DMS53 treated with DMSO at 0.1 percent for 48 hours (cell line): ENCODE results near the gene PSG6.
"Not testable (repeated sequence)": the region's sequence is repeated elsewhere in the genome, so short reads cannot be mapped to it uniquely, and the experiment has no call there.

ENCODE experiments used
- DNase-seq: peaks from one replicate; lab custom pipeline; 2025; ENCODE audit not compliant: unreplicated experiment; lab: John Stamatoyannopoulos, UW

Gene PSG6

DNA sequence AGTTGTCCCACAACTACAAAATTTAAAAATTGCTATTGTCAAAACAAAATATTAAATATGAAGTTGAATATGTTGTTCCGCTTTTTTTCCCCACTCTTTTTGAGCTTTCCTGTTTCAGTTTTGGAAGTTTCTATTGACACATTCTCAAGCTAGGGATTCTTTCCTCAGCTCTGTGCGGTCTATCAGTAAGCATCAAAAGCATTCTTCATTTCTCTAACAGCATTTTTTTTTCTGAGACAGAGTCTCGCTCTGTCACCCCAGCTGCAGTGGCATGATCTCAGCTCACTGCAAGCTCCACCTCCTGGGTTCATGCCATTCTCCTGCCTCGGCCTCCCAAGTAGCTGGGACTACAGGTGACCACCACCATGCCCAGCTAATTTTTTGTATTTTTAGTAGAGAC lies 4.8 kb downstream of the PSG6 start:
- DNase-seq = not testable (repeated sequence)

DNA sequence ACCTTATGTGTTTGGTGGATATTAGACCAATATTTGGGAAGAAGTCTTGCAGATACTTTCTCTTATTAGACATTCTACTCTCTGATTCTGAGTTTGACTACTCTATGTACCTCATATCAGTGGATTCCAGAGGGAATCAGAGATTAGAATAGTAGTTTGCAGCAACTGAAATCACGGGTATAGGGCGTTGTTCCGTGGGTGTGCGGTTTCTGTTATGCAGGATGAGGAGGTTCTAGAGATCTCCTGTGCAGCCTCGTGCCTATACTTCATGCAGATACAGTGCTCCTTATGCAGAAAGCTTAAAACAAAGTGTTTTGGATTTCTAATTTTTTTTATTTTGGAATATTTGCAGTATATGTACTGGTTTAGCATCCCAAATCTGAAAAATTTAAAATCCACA lies 6.0 kb downstream of the PSG6 start:
- DNase-seq = not testable (repeated sequence)

DNA sequence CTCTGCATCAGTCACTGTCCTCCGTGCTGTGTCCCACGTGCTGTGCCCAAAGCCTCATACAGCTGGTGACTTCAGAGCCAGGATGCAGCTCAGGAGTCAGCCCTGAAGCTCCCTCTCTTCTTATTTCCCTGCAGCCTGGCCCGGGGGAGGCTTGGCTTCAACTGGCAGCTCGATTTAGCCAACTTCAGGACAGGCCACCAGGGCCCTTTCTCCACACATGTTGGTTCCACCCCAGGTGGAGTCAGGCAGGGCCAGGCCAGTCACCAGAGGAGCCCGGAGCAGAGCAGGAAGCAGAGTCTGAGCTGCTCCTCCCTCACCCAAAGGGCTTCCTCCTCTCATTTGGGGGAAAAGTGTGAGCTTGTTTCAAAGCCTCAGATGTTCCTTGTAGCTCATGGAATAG lies 11.5 kb downstream of the PSG6 start:
- DNase-seq = not testable (repeated sequence)

DNA sequence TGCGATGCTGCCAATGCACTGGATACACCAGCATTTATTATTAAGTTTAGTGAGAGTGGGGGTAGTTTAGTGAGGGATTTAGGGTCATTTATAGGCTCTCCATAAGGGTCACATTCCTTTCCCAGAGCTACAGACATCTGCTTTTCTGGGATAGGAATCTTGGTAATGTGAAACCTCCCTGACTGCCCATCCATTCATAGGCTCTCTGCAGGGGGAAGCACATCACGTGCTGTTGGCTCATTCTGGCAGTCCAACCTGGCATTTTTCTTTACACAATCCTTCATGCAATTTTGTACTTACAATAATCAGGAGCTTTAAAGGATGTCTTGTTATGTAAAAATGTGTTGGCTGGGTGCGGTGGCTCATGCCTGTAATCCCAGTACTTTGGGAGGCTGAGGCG lies 17.1 kb downstream of the PSG6 start:
- not testable (repeated sequence) for DNase-seq

DNA sequence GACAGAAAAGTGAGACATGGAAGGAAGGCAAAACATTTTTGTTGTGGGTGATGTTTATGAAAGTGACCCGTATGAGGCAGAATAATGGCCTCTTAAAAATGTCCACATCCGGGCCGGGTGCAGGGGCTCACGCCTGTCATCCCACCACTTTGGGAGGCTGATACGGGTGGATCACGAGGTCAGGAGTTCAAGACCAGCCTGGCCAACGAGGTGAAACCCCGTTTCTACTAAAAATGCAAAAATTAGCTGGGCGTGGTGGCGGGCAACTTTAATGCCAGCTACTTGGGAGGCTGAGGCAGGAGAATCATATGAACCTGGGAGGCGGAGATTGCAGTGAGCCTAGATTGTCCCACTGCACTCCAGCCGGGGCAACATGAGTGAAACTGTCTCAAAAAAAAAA lies 18.0 kb downstream of the PSG6 start:
- not testable (repeated sequence) for DNase-seq

DNA sequence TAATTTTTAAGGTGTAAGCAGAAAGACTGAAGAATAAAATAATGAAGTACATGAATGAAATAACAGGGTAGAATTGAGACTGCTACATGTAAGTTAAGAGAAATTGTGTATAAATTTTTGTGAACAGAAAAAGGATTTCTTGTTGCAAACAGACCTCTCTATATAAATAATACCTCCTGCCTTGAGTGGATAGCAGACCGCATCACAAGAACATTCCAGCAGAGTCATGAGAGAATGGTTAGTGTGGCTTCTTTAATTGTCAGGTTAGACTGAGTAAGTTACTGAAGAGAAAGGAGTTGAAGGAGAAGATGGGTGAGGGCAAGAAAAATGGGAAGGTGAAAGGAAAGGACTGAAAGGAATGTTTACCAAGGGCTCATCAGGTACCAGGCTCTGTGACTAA lies 18.6 kb downstream of the PSG6 start:
- not testable (repeated sequence) for DNase-seq

DNA sequence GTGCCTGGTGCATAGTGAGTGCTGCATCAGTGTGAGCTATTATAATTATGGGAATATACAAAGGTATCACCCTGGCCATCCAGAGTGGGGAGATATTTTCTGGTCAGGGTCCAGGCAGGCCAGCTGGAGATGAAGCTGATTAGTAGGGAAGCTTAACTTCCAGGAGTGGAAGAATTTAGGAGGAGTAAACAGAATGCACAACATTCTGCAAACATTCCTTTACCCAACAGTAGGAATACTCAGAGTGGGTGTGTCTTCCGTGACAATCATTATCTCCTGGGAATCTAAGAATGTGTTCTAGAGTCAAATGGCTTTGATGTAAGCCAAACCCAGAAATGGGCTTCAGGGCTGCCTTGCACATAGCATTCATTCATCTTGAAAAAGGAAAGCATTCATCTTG lies 19.0 kb downstream of the PSG6 start:
- not testable (repeated sequence) for DNase-seq

DNA sequence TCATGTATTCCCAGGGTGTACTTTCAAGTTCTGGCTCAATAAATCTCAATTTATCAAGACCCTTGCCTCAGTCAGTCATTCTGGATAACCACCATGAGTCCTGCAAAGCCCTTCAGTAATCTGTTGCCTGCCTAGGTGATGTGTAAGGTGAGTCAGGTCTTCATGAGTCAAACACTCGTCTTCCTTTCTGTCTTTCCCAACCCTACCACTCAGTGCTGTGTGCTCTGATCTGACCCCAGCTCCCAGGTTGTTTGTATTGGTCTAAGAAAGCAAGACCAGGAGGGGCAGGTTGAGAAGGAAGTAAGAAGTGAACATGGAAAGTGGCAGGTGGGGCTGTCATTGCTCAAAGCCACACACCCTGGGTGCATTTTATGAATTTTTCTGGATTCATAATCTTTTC lies 20.0 kb downstream of the PSG6 start:
- not testable (repeated sequence) for DNase-seq

DNA sequence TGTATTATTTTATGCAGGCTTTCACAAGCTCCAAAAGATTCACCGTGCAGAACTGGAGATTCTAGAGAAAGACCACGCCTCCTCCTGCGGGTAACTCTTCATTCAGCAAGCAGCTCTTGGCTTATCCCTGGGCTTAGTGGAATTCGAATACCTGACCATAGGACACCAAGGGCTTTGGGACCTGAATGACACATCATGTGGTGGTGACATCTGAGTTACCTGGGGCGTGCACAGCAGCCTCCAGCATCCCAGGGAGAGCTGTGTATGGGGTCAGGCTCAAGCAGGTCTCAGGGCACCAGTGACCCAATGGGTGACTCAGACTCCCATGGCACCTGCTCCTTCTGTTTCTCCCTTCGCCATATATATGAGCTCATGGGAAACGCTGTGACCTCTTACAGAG lies 27.2 kb downstream of the PSG6 start:
- DNase-seq = not testable (repeated sequence)

DNA sequence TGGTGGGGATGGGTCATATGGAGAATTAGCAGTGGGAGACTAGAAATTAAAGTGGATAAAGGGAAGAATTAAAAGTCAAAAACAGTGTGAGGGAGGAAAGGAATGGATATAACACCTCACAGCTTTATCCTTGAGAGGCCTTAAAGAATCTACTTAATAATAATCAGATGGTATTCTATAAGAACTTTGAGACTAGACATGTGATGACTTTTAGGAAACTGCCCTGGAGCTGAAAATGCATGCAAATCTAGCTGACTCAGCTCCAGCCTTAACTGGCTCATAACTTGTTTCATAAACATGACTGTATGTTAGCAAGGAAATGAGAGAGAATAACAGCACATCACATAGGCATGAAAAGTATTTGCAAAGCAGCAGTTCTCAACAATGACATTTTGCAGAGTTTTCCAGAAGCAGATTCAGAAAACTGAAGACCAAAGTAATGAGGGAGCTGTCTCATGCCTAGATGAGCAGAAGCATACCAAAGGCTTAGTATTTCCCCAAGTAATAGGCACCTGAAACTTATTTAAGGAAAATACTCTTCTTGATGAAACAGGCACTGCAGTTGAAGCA lies 29.7 kb downstream of the PSG6 start:
- DNase-seq = not testable (repeated sequence)

DNA sequence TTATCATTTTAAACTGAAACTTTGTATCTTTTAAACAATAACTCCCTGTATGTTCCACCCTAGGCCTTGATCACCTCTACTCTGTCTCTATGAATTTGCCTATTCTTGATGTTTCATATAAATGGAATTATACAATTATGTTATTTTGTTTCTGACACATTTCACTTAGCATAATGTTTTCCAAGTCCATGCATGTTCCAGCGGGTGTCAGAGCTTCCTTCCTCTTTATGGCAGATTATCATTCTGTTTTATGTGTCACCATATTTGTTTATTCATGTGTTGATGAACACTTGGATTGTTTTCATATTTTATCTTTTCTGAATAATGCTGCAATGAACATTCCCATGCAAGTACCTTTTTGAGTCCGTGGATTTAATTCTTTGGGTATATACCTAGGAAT lies 35.0 kb downstream of the PSG6 start:
- not testable (repeated sequence) for DNase-seq

DNA sequence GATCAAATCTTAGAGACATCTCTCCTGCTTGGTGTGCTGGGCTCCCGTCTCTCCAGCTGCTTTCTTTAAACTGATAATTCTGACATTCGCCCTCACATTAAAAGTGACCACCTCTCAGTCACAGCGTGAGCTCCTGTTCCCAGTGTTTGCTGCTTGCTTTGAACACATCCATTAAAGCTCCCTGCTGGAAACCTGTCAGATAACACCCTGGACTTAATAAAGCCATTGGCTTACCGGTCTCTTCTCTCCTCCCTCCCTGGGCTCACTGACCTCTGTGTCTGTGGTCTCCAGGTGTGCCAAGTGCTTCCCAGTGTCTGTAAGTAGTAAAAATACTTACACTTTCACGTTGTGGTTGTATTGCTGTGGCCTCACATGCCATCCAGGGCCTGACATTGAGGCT lies 35.7 kb downstream of the PSG6 start:
- not testable (repeated sequence) for DNase-seq

DNA sequence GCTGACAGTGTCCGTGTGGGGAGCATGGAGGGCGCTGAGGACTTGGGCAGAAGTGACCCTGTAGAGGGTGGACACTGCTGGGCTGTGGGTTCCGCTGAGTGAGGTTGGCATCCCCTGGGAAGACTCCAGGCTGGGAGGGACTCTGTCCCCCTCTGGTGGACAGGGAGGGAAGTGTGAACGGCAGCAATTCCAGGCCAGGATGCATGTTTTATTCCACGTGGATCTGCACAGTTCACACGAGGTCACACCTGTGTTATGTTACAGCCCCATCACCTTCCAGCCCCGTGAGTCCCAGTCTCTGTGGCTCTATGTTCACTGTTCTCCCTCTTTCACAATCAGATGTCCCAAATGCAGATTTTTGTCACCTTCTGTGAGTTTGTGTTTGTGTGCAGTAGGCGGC lies 36.4 kb downstream of the PSG6 start:
- DNase-seq = not testable (repeated sequence)

DNA sequence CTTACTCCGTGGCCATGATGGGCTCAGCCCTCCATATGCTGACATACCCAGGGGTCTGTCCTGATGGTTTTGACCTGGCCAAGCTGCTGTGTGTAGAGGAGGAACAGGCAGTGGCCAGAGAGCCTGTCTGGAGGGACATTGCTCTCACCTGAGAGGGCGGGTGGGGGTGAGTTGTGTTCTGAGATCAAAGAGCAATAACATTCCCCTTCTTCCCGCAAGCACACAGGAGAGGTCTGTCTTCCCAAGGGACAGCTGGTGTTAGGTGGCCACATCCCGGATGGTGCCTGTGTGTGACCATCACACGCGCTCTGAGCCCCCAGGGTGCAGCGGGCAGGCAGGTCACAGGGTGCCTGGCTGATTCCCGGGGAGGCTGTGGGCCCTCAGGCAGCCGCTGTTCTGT lies 37.1 kb downstream of the PSG6 start:
- not testable (repeated sequence) for DNase-seq

DNA sequence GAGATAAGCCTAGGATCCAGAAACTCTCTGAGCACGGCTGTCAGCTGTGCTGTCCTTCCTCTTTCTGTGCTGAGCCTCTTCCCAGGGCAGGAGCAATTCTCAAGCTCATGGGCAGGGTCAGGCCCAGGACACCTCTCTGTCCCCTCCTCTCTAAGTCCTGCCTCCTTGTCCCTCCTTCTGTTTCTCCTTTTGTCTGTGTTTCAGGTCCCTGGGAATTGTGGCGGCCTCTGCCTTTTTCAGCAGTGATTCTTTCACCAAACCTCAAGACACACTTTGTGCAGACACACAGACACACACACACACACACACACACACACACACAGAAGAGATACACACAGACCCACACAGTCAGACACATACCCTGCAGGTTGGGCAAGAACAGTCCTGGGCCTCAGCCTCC lies 38.1 kb downstream of the PSG6 start, which contains the start of gene PSG1:
Gene PSG1 (minus strand): TSS at position 101 of the 400 bp plus-strand sequence. CDS start 132 bp downstream, outside the sequence.
- DNase-seq = no peak

DNA sequence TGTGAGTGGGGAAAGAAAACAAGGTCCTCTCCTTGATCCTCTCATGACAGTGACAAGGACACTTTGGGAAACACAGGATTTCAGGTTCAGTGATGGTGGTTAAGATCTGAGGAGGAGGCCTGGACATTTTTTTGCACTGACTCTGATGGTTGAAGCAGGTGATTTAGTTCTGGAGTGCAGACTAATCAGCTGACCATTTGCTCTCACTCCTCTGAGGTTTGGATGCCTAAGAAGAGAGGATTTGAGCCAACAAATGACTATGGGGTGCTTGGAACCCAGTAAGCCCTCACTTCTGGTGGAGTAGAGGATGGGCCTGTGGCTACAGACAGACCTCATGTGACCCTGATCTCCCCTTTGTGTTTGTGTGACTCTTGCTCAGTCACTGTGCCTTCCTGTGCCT lies 41.1 kb downstream of the PSG6 start:
- not testable (repeated sequence) for DNase-seq

DNA sequence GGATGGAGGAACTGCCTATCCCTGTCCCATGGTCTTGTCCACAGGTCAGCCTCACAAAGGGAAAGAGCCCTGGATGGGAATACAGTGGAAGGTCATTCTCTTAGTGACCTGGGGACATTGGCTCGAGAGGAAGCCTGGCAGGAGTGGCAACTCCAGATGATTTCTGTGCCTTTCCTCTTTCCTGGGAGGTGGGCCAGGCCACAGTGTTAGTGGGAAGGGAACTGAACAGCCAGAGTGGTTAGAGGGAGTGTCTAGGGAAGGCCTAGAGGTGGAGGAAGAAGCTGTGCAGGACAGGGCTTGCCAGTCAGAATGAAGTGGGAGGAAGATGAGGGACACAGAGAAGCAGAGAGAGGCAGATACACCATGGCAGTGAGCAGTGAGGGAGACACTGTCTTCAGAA lies 41.8 kb downstream of the PSG6 start:
- not testable (repeated sequence) for DNase-seq

DNA sequence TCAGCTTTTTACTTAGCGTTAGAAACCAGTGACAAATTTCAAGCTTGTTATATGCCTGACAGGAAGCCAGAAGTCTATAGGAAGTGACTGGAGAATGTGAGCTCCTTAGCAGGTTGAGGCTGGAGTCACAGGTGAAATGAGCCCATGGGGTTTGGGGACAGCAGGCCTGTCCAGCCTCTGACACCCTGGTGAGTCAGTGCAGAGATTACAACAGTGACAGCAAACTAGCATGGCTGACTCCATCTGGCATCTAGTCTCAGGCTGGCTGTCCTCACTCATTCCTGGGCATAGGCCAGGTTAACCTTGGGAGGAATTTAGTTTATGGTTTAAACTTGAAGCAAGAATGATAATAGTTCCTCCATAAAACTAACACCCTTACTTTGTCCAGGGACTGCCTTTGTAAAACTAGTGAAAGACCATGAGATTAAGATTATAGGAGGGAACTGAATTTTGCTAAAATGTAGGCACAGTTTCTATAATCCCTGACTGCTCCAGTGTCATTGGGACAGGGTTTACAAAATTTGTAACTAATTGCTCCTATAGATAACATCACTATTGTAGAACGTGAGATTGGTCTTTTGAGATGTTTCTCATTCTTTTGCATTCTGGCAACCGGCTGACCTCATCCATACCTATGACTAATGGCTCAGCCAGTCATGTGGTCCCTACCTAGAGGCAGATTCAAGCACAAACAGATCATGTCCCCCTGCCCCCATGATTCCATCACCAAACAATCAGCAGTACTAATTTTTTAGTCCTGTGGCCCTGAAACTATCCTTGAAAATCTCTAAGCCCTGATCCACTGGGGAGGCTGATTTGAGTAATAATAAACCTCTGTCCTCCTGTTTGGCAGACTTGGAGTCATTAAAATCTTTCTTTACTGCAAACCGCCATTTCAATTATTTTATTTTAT lies 42.5 kb downstream of the PSG6 start:
- DNase-seq = not testable (repeated sequence)

DNA sequence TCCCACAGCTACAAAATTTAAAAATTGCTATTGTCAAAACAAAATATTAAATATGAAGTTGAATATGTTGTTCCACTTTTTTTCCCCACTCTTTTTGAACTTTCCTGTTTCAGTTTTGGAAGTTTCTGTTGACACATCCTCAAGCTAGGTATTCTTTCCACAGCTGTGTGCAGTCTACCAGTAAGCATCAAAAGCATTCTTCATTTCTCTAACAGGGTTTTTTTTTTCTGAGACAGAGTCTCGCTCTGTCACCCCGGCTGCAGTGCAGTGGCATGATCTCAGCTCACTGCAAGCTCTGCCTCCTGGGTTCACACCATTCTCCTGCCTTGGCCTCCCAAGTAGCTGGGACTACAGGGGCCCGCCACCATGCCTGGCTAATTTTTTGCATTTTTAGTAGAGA lies 43.6 kb downstream of the PSG6 start:
- not testable (repeated sequence) for DNase-seq

DNA sequence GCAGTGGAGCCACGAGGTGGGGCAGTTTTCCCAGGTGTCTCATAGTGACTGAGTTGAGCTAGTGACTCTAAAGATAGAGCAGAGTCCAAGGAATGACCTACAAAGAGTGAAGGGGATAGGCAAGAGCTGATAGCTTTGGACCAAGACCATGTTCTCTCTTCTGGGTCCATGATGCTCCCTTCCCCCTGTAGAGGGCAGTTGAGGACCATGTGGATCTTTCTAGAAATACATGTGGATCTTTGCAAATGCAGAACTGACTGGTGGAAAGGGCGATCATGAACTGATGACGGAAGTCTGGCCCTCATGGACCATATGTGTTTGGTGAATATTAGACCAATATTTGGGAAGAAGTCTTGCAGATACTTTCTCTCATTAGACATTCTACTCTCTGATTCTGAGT lies 45.1 kb downstream of the PSG6 start:
- DNase-seq = no peak

DNA sequence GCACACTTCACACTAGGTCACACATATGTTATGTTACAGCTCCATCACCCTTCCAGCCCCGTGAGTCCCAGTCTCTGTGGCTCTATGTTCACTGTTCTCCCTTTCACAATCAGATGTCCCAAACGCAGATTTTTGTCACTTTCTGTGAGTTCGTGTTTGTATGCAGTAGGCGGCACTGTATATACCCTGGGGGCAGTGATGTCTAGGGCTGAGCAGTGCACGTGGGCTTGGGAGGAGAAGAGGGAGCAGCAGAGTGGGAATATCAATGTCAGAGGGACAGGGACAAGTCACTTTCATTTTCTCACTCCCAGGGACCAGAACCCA lies 60.2 kb downstream of the PSG6 start:
- DNase-seq = no peak

DNA sequence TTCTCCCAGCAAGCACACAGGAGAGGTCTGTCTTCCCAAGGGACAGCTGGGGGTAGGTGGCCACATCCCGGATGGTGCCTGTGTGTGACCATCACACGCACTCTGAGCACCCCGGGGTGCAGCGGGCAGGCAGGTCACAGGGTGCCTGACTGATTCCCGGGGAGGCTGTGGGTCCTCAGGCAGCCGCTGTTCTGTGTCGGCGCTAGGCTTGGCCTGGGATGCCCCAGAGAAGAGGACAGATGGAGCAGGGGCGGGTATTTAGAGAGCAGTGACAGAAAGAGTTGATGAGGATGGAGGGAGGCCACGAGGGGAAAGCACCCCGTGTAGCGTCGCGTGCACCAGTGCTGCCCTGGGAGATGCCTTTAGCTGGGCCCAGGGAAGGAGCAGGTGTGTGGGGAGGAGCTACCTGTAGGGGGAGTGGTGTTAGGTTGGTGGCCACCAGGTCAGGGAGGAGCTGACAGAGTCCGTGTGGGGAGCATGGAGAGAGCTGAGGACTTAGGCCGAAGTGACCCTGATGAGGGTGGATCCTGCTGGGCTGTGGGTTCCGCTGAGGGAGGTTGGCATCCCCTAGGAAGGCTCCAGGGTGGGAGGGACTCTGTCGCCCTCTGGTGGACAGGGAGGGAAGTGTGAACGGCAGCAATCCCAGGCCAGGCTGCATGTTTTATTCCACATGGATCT lies 60.7 kb downstream of the PSG6 start:
- not testable (repeated sequence) for DNase-seq
